Fibroblast of lung (primary cell): Measurements from ENCODE around the gene DUS1L.

Experiments used
- CTCF ChIP-seq, 2 donors: IDR thresholded peaks in 1 of 2; conservative IDR thresholded peaks in 1 of 2; 1 replicate in 1 of 2; 2 replicates in 1 of 2; pipeline ENCODE4 v1.5.1; 2011 to 2012; ENCODE audit warnings: low read length in 2 of 2, control low read depth in 1 of 2, inconsistent platforms in 1 of 2, low read depth in 1 of 2, mild to moderate bottlenecking in 1 of 2
- EZH2 ChIP-seq: IDR thresholded peaks from 2 replicates; pipeline ENCODE4 v1.5.1; 2012; ENCODE audit warnings: low read length, control low read depth, mild to moderate bottlenecking; ENCODE audit errors: missing control alignments

DNA sequence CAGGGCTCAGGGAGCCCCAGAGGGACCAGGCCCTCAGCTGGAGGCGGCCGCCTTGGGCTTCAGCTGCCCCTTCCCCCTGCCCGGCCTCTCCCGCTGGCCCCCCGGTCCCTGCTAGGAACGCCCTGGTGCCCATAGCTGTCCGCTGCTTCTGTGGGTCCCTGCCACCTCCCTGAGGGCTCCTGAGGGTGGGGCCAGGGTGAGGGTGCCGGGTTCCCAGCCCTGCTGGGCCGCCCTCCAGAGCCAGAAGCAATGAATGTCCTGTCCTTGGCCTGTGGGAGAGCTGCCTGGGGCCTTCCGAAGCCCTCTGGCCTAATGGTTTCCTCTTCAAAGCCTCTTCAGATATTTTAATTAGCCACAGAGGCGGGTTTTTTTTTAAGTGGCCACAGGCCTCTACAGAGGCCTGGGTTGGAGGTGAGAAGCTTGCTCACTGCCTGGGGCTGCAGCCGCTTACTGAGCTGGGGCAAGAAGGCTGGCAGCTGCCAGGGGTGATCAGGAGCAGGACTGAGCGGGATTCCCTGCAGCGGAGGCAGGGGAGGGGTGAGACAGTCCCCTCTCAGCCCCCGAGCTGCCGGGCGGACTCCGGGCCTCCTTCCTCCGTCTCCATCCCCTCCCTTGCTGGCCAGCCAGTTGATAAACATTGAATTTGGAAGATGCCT lies 52.8 kb downstream of the DUS1L start:
- TF ChIP-seq CTCF (conservative IDR thresholded peaks at IDR 0.05 in 1 of 2, IDR thresholded peaks at IDR 0.05 in 1 of 2; ENCODE audit: low read depth in 1 of 2, low read length in 2 of 2) = no peak
- no peak for TF ChIP-seq EZH2
